Esophagus squamous epithelium (tissue), 4 donors: ENCODE measurements around the gene SPATS2.

ENCODE experiments used
- POLR2A ChIP-seq, 4 donors: fragments of 450-650 bp; IDR thresholded peaks; one replicate each; pipeline ENCODE4 v1.6.1; 2017; ENCODE audit warnings: antibody characterized with exemption in 4 of 4, mild to moderate bottlenecking in 4 of 4, moderate library complexity in 3 of 4
- TF ChIP-seq, protein P1 (sequence below), 6 experiments: fragments of 450-650 bp in 4 of 6; fragments of 200-600 bp in 2 of 6; sonication (generic) in 2 of 6; IDR thresholded peaks; one replicate each; pipeline ENCODE4 v1.5.1; 2016 to 2019; ENCODE audit warnings: antibody characterized with exemption in 6 of 6, mild to moderate bottlenecking in 4 of 6, moderate library complexity in 4 of 6

GRCh38 chr12:49518914-49519573 lies 151.8 kb downstream of the SPATS2 start:
- TF ChIP-seq POLR2A (IDR thresholded peaks at IDR 0.05), result no peak
- TF ChIP-seq, protein P1, sequence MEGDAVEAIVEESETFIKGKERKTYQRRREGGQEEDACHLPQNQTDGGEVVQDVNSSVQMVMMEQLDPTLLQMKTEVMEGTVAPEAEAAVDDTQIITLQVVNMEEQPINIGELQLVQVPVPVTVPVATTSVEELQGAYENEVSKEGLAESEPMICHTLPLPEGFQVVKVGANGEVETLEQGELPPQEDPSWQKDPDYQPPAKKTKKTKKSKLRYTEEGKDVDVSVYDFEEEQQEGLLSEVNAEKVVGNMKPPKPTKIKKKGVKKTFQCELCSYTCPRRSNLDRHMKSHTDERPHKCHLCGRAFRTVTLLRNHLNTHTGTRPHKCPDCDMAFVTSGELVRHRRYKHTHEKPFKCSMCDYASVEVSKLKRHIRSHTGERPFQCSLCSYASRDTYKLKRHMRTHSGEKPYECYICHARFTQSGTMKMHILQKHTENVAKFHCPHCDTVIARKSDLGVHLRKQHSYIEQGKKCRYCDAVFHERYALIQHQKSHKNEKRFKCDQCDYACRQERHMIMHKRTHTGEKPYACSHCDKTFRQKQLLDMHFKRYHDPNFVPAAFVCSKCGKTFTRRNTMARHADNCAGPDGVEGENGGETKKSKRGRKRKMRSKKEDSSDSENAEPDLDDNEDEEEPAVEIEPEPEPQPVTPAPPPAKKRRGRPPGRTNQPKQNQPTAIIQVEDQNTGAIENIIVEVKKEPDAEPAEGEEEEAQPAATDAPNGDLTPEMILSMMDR (IDR thresholded peaks at IDR 0.05), result no peak
